GM12878 (cell line): ENCODE data around the gene CACUL1. TPM values are rescaled to one million over a fixed set of nuclear protein-coding genes. Genes with fewer than 3 reads are reported as not detected.

Source experiments
- ATAC-seq: fragments of 200-7000 bp; cut with Tn5 transposase; 3 replicates; pipeline ENCODE4 v1.9.1; 2020; ENCODE audit warnings: mild to moderate bottlenecking, moderate library complexity
- BruUV-seq: library from RNA; stranded (reverse); fragments of 400-500 nt; replicated peaks from 2 replicates; lab custom pipeline; 2021; lab: Mats Ljungman, UMichigan
- CTCF ChIA-PET: fragments of 300-600 bp; sonication (Branson Sonifier 250); formaldehyde crosslinking; extraction: SDS; loops from one replicate; lab custom pipeline; 2021; ENCODE audit warnings: inconsistent platforms; lab: Yijun Ruan, JAX
- POLR2A ChIA-PET: fragments of 350-600 bp; formaldehyde crosslinking; extraction: SDS; loops from one replicate; lab custom pipeline; 2021; ENCODE audit warnings: inconsistent platforms; lab: Charles Lee
- RAD21 ChIA-PET: fragments of 300-600 bp; sonication (Branson Sonifier 250); formaldehyde crosslinking; loops from one replicate; lab custom pipeline; 2023; ENCODE audit warnings: antibody characterized with exemption; ENCODE audit not compliant: unreplicated experiment; lab: Charles Lee
- SMC1A ChIA-PET: fragments of 300-600 bp; sonication (Branson Sonifier 250); formaldehyde crosslinking; loops from one replicate; lab custom pipeline; 2023; ENCODE audit not compliant: unreplicated experiment, uncharacterized antibody; lab: Charles Lee
- DNase-seq: peaks from one replicate; pipeline ENCODE4 v3.0.0-alpha.2; 2011; ENCODE audit warnings: low read depth, low spot score
- FAIRE-seq: peaks from 3 replicates; lab custom pipeline; 2011; peaks lifted over from hg19 to GRCh38; lab: Jason Lieb, UNC
- H2AFZ ChIP-seq: 2 replicates; pipeline ENCODE4 v1.6.0; 2011; ENCODE audit warnings: low read depth, low read length, control low read depth; ENCODE audit not compliant: control insufficient read depth
- H3K27ac ChIP-seq: 2 replicates; pipeline ENCODE4 v1.5.1; 2011; ENCODE audit warnings: control low read depth; ENCODE audit not compliant: control insufficient read depth, insufficient read depth
- H3K27me3 ChIP-seq, 2 experiments: replicated peaks in 1 of 2; 2 replicates each; pipeline versions ENCODE4 v1.6.0 to v1.6.1; 2011; ENCODE audit warnings: low read length in 1 of 2; ENCODE audit not compliant: control insufficient read depth in 2 of 2, insufficient read depth in 2 of 2
- H3K36me3 ChIP-seq, 2 experiments: 2 replicates each; pipeline ENCODE4 v1.5.1; 2011; ENCODE audit warnings: low read length in 1 of 2; ENCODE audit not compliant: control insufficient read depth in 2 of 2, insufficient read depth in 2 of 2
- H3K4me1 ChIP-seq: 2 replicates; pipeline ENCODE4 v1.6.1; 2011; ENCODE audit warnings: mild to moderate bottlenecking, low read length, moderate library complexity, mixed read lengths; ENCODE audit not compliant: control insufficient read depth, insufficient read depth
- H3K4me2 ChIP-seq: 2 replicates; pipeline ENCODE4 v1.6.0; 2011; ENCODE audit warnings: control low read depth; ENCODE audit not compliant: control insufficient read depth, insufficient read depth
- H3K4me3 ChIP-seq: fragments of 200-600 bp; sonication (generic); 2 replicates; pipeline ENCODE4 v1.5.1; 2016
- H3K79me2 ChIP-seq: 2 replicates; pipeline ENCODE4 v1.6.0; 2011; ENCODE audit warnings: low read length; ENCODE audit not compliant: control insufficient read depth, insufficient read depth
- H3K9ac ChIP-seq: 2 replicates; pipeline ENCODE4 v1.8.0; 2011; ENCODE audit warnings: low read length, control low read depth, mixed read lengths; ENCODE audit not compliant: control insufficient read depth, insufficient read depth
- H3K9me3 ChIP-seq: replicated peaks from 3 replicates; pipeline ENCODE4 v1.5.1; 2011; ENCODE audit warnings: mild to moderate bottlenecking, low read length; ENCODE audit not compliant: control insufficient read depth, insufficient read depth
- H4K20me1 ChIP-seq: 2 replicates; pipeline ENCODE4 v1.6.0; 2011; ENCODE audit not compliant: control insufficient read depth, insufficient read depth
- ATF7 ChIP-seq: fragments of 450-650 bp; IDR thresholded peaks from 2 replicates; pipeline ENCODE4 v1.6.1; 2016; ENCODE audit warnings: low read depth, mild to moderate bottlenecking
- CBX3 ChIP-seq: fragments of 200-600 bp; sonication (generic); IDR thresholded peaks from 2 replicates; pipeline ENCODE4 v1.6.1; 2016; ENCODE audit warnings: low read depth, borderline replicate concordance
- FOXM1 ChIP-seq: IDR thresholded peaks from 2 replicates; pipeline ENCODE4 v1.6.1; 2012; ENCODE audit warnings: low read depth, mild to moderate bottlenecking, inconsistent platforms, low read length, moderate library complexity
- KDM1A ChIP-seq: fragments of 200-600 bp; sonication (generic); IDR thresholded peaks from 2 replicates; pipeline ENCODE4 v1.6.1; 2016; ENCODE audit warnings: borderline replicate concordance
- SPI1 ChIP-seq: IDR thresholded peaks from 2 replicates; pipeline ENCODE4 v1.6.1; 2011; ENCODE audit warnings: low read depth, mild to moderate bottlenecking, low read length, moderate library complexity, borderline replicate concordance; ENCODE audit not compliant: insufficient read depth
- TARDBP ChIP-seq: IDR thresholded peaks from 2 replicates; pipeline ENCODE4 v1.6.1; 2016; ENCODE audit warnings: borderline replicate concordance
- WGBS: methylation state at CpG from one replicate; pipeline ENCODE4 v1.1.6; 2016; ENCODE audit warnings: low lambda C conversion rate; ENCODE audit not compliant: insufficient replicate concordance, insufficient coverage; ENCODE audit errors: missing lambda C conversion rate; 5-methylcytosine and 5-hydroxymethylcytosine counted together
- in situ Hi-C: fragments of 300-500 bp; cut with MboI; formaldehyde crosslinking; loops from 9 replicates; pipeline ENCODE4 v1.14.3; 2018; ENCODE audit warnings: mixed read lengths
- intact Hi-C: fragments of 100-400 bp; cut with micrococcal nuclease; formaldehyde crosslinking; loops from one replicate; pipeline ENCODE4 v1.14.2; 2022; ENCODE audit not compliant: unreplicated experiment
- polyA plus RNA-seq, 11 experiments: library from polyadenylated mRNA; depleted of rRNA in 4 of 11; unstranded in 6 of 11; stranded (reverse) in 5 of 11; fragments of >200 nt; fragmentation: Nextera tagmentation in 4 of 11; fragmentation: Illumina TruSeq in 1 of 11; extraction: Ambion mirVana in 4 of 11; extraction: Trizol in 1 of 11; gene quantifications; 1 replicate in 1 of 11; 2 replicates in 10 of 11; pipeline versions ENCODE4 v1.2.1 to v1.2.3, GENCODE V29; 2011 to 2016; ENCODE audit warnings: inconsistent platforms in 2 of 11, missing spikeins in 2 of 11, low read depth in 1 of 11
- total RNA-seq, 4 experiments: library from RNA; depleted of rRNA in 3 of 4; stranded (reverse); fragments of >200 nt in 3 of 4; fragmentation: Illumina TruSeq in 1 of 4; extraction: Trizol in 1 of 4; gene quantifications; 2 replicates each; pipeline versions ENCODE4 v1.2.1 to v1.2.3, GENCODE V29; 2013 to 2021
- TF ChIP-seq, protein P1 (sequence below): fragments of 450-650 bp; IDR thresholded peaks from 2 replicates; pipeline ENCODE4 v1.6.1; 2017; ENCODE audit warnings: borderline replicate concordance
- TF ChIP-seq, protein P2 (sequence below), 3 experiments: IDR thresholded peaks in 2 of 3; conservative IDR thresholded peaks in 1 of 3; 2 replicates each; pipeline ENCODE4 v1.5.1; 2011; ENCODE audit warnings: low read depth in 3 of 3, low read length in 3 of 3, mild to moderate bottlenecking in 3 of 3, control low read depth in 2 of 3, moderate library complexity in 2 of 3, inconsistent platforms in 1 of 3, mixed read lengths in 1 of 3; ENCODE audit not compliant: control insufficient read depth in 2 of 3, insufficient read depth in 1 of 3; ENCODE audit errors: extremely low read depth in 1 of 3

CACUL1 gene
- total and polyA plus RNA-seq, 10 of the 15 experiments (the other 5 are each of a cell fraction or from before 2014, with no cell fraction given), result 7.4 to 23.2 (median 13.0) TPM

DNA sequence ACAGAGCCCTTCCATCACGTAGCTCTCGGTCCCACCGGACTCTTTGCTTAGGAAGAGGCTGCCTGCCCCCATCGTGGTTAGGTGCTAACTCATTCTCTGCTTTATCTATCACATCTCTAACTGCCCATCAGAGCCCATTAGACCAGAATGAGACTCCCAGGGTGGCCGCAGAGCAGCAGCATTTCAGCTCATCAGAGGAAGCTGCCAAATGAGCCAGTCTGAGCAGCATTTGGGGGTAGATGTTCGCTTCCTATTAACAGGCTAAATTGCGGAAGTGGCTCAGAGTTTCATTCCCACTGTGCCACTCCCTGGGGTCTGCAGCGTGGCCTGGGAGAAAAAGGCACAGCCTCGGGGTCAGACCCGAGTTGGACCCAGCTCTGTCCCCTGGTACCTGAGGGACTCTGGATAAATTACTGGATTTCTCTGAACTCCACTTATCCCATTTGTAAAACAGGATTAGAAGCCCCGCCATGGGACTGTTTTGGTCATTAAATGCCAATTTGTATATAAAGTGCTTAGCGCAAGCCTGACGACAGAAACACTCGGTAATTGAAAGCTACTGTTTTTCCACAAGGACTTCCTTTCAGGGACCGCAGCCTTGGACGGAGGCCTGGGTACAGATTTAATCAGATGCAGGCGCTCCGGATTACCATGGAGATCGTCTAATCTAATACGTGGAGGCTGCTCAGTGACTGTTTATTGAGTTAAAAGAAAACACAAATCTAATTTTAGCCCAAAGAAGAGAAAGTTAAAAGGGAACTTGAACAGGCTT, 85.6 kb downstream of the CACUL1 start:
- peak; percentile 34 for ATAC-seq

More for the DNA sequence above, 85.6 kb downstream of the CACUL1 start:
- no peak for FAIRE-seq
- intact Hi-C loops, result no loop called here
- Histone ChIP-seq H3K9ac (no peak overlapping the region), H3K4me1 (no peaks in the 10 kb centered on the region), H3K79me2 (no peaks in the 10 kb centered on the region), H3K27ac (no peak overlapping the region), H3K4me2 (no peak overlapping the region), H3K27me3 (no peaks in the 10 kb centered on the region), H2AFZ (no peak overlapping the region), H4K20me1 (no peaks in the 10 kb centered on the region; the same call in 1 of the 2 replicates), H3K4me3 (no peak overlapping the region), H3K9me3 (no peaks in the 10 kb centered on the region), H3K36me3 (no peaks in the 10 kb centered on the region)
- ChIA-PET RAD21 (no interaction called here), POLR2A (interaction anchor here (0.5 kb wide), 1 partner anchor 473 kb away, joined by 4 read pairs; no protein-coding TSS in a partner anchor), CTCF (no interaction called here), SMC1A (interaction anchor here (1.4 kb wide), 1 partner anchor 12 kb away, joined by 4 read pairs; no protein-coding TSS in a partner anchor)
- 17% methylated on average over 20 of the region's 20 CpGs for WGBS
- no TSS peak for BruUV-seq
- no peak for DNase-seq
- TF ChIP-seq KDM1A, result no peak
- TF ChIP-seq FOXM1, result no peak
- TF ChIP-seq, protein P1, sequence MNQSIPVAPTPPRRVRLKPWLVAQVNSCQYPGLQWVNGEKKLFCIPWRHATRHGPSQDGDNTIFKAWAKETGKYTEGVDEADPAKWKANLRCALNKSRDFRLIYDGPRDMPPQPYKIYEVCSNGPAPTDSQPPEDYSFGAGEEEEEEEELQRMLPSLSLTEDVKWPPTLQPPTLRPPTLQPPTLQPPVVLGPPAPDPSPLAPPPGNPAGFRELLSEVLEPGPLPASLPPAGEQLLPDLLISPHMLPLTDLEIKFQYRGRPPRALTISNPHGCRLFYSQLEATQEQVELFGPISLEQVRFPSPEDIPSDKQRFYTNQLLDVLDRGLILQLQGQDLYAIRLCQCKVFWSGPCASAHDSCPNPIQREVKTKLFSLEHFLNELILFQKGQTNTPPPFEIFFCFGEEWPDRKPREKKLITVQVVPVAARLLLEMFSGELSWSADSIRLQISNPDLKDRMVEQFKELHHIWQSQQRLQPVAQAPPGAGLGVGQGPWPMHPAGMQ, result no peak
- TF ChIP-seq, protein P2, sequence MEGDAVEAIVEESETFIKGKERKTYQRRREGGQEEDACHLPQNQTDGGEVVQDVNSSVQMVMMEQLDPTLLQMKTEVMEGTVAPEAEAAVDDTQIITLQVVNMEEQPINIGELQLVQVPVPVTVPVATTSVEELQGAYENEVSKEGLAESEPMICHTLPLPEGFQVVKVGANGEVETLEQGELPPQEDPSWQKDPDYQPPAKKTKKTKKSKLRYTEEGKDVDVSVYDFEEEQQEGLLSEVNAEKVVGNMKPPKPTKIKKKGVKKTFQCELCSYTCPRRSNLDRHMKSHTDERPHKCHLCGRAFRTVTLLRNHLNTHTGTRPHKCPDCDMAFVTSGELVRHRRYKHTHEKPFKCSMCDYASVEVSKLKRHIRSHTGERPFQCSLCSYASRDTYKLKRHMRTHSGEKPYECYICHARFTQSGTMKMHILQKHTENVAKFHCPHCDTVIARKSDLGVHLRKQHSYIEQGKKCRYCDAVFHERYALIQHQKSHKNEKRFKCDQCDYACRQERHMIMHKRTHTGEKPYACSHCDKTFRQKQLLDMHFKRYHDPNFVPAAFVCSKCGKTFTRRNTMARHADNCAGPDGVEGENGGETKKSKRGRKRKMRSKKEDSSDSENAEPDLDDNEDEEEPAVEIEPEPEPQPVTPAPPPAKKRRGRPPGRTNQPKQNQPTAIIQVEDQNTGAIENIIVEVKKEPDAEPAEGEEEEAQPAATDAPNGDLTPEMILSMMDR (IDR thresholded peaks at IDR 0.05 in 2 of 3, conservative IDR thresholded peaks at IDR 0.05 in 1 of 3; ENCODE audit: control insufficient read depth in 2 of 3, extremely low read depth in 1 of 3, insufficient read depth in 1 of 3, low read depth in 3 of 3, low read length in 3 of 3), result no peak
- no peak for TF ChIP-seq CBX3
- no peak for TF ChIP-seq ATF7
- no peak for TF ChIP-seq TARDBP
- TF ChIP-seq SPI1, result peak; percentile 28; the same call in 1 of the 2 replicates
- in situ Hi-C loops, result no loop called here
